ENCODE measurements around the gene FAM209A. TPM values are rescaled to one million over a fixed set of nuclear protein-coding genes. Genes with fewer than 3 reads are reported as not detected.

Gene FAM209A
- total RNA-seq, 8 experiments from 2014 or later: 0.11 to 0.66 (median 0.41) TPM; not detected in 4

Other genes starting within 250 kb of the FAM209A start
- gene FAM210B, start 165.8 kb upstream of the FAM209A start, total RNA-seq: 10 to 100 TPM; 12.4 to 41.3 (median 23.9) TPM
- 10 to 100 TPM in 3 of 8 experiments, 1 to 10 TPM in 5; 2.1 to 46.6 (median 6.3) TPM for gene AURKA, start 132.5 kb upstream of the FAM209A start, total RNA-seq
- gene CSTF1, start 132.1 kb upstream of the FAM209A start, total RNA-seq: 10 to 100 TPM; 17.0 to 39.8 (median 24.1) TPM
- gene CASS4, start 112.5 kb upstream of the FAM209A start, total RNA-seq: 1 to 10 TPM in 1 of 8 experiments, under 1 TPM in 6, not detected in 1; 0.09 to 2.6 (median 0.17) TPM
- gene RTF2, start 56.1 kb upstream of the FAM209A start, total RNA-seq: 10 to 100 TPM; 71.5 to 90.5 (median 74.8) TPM
- gene FAM209B, start 8.5 kb downstream of the FAM209A start, total RNA-seq: under 1 TPM in 2 of 8 experiments, not detected in 6; 0.46 to 0.71 TPM
- 10 to 100 TPM in 3 of 8 experiments, under 1 TPM in 3, not detected in 2; 0.21 to 60.3 (median 23.2) TPM for gene TFAP2C, start 104.6 kb downstream of the FAM209A start, total RNA-seq